SK-N-MC (cell line): Measurements from ENCODE around the gene KIF26A.

ENCODE experiments used
- EZH2 ChIP-seq: fragments of 200-600 bp; sonication (generic); IDR thresholded peaks from one replicate; pipeline ENCODE4 v1.6.1; 2017; ENCODE audit warnings: antibody characterized with exemption
- FOXP2 ChIP-seq: optimal IDR thresholded peaks from 2 replicates; pipeline ENCODE3; 2011; ENCODE audit warnings: mild to moderate bottlenecking, moderate library complexity; ENCODE audit not compliant: insufficient read depth; ENCODE audit errors: extremely low read length, control extremely low read depth
- POLR2AphosphoS5 ChIP-seq: IDR thresholded peaks from 2 replicates; pipeline ENCODE4 v1.6.1; 2012; ENCODE audit warnings: mild to moderate bottlenecking, low read depth, low read length, borderline replicate concordance

- TF ChIP-seq EZH2 (no peak), POLR2AphosphoS5 (no peak), FOXP2 (no peak)
Observed at GRCh38 chr14:104147346-104148125, 9.1 kb downstream of the KIF26A start.
